SK-N-MC (cell line): Measurements from ENCODE around the gene C22orf15.

Source experiments
- EZH2 ChIP-seq: fragments of 200-600 bp; sonication (generic); IDR thresholded peaks from one replicate; pipeline ENCODE4 v1.6.1; 2017; ENCODE audit warnings: antibody characterized with exemption
- POLR2AphosphoS5 ChIP-seq: IDR thresholded peaks from 2 replicates; pipeline ENCODE4 v1.6.1; 2012; ENCODE audit warnings: mild to moderate bottlenecking, low read depth, low read length, borderline replicate concordance

GRCh38 chr22:23789638-23790037 is 26.8 kb downstream of the C22orf15 start:
- TF ChIP-seq EZH2 = no peak
- TF ChIP-seq POLR2AphosphoS5 = no peak
